Uterus (tissue), 2 donors: ENCODE data around the gene ARMC8.

Experiments
- POLR2A ChIP-seq, 2 donors: fragments of 450-650 bp; IDR thresholded peaks; one replicate each; pipeline ENCODE4 v1.6.1; 2016; ENCODE audit warnings: antibody characterized with exemption in 2 of 2, mild to moderate bottlenecking in 1 of 2, moderate library complexity in 1 of 2
- TF ChIP-seq, protein P1 (sequence below), 4 experiments: fragments of 200-600 bp in 2 of 4; fragments of 450-650 bp in 2 of 4; sonication (generic) in 2 of 4; IDR thresholded peaks; one replicate each; pipeline ENCODE4 v1.5.1; 2016 to 2019; ENCODE audit warnings: antibody characterized with exemption in 4 of 4, mild to moderate bottlenecking in 2 of 4, moderate library complexity in 1 of 4

GRCh38 chr3:138199851-138200250, 12.8 kb downstream of the ARMC8 start:
- TF ChIP-seq, protein P1, sequence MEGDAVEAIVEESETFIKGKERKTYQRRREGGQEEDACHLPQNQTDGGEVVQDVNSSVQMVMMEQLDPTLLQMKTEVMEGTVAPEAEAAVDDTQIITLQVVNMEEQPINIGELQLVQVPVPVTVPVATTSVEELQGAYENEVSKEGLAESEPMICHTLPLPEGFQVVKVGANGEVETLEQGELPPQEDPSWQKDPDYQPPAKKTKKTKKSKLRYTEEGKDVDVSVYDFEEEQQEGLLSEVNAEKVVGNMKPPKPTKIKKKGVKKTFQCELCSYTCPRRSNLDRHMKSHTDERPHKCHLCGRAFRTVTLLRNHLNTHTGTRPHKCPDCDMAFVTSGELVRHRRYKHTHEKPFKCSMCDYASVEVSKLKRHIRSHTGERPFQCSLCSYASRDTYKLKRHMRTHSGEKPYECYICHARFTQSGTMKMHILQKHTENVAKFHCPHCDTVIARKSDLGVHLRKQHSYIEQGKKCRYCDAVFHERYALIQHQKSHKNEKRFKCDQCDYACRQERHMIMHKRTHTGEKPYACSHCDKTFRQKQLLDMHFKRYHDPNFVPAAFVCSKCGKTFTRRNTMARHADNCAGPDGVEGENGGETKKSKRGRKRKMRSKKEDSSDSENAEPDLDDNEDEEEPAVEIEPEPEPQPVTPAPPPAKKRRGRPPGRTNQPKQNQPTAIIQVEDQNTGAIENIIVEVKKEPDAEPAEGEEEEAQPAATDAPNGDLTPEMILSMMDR (IDR thresholded peaks at IDR 0.05) = no peak
- no peak for TF ChIP-seq POLR2A (IDR thresholded peaks at IDR 0.05)
